Activated naive CD8-positive, alpha-beta T cell treated with anti-CD3 and anti-CD28 coated beads, Interleukin-2, amount 50 U/mL, for 16 hours (primary cell): ENCODE measurements around the gene BCAR3.
"Not testable (repeated sequence)": the region's sequence is repeated elsewhere in the genome, so short reads cannot be mapped to it uniquely, and the experiment has no call there.

ENCODE experiments used
- DNase-seq: peaks from one replicate; pipeline ENCODE4 v3.0.0-alpha.2; 2020; ENCODE audit warnings: low read depth, low spot score

BCAR3 gene

DNA sequence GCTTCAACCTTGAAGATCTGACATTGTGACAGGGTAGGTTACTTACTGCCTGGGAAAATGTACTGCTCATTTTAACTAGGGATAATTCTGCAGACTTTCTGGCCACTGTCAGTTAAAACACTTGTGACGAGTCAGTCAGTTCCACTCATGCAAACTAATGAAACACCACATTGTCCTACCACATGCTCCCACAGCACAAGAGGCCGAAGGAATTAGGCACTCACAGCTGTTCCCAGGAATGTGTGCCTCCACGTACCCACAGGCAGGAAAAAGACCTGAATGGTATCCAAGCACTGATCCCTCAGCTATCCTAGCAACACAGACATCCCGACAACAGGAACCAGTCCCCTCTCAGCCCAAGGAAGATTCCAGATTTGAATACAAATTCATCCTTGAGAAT lies 12.3 kb downstream of the BCAR3 start:
- no peak for DNase-seq

DNA sequence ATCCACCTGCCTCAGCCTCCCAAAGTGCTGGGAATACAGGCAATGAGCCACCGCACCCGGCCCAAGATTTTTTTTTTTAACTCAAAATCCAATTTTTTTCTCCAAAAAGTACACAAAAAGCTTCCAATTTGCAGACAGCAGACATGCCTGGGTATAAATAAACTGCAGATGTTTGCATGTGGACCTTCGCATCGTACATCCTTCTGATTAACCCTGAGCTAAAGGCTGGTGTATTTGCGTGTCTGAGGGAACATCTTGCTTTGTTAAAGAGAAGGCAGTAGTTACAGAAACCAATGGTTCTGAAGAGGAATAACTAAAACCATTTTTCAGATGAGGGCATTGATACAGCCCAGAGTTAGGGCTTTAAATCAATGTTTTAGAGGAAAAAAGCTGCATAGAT lies 12.7 kb downstream of the BCAR3 start:
- no peak for DNase-seq

DNA sequence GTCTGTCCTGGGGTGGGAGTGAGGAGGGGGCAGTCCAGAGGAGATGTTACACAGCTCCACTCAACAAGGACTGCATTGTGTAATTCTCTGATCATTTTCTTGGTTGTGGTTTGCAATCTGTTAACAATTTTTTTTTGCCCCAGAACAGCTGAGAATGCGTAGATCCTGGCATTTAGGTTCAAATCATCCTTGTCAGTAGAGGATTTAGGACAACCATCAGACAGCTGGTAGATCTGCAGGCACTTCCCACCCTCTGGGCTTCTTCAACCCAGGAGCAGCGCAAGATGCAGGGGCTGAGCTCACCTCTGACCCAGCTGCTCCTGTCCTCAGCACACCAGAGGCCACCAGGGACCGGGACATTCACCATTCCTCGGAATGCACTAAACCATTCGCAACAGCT lies 13.5 kb downstream of the BCAR3 start:
- DNase-seq, result no peak

DNA sequence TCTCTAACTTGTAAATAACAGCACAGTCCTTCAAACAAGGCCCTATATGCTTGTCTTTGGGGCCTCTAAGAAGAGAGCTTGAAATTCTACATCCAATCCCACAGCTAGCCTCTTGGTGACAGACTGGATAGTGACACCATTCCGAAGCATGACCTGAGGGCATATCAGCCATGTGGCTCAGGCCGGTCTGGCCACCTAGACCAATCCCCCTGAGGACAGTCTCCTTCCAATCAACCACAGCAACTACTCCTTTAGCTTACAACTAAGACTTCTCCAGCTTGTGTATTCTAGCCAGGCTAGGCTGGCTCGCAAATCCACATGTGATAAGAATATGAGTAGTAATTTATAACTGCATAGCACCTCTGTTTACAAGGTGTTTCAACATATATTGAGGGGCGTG lies 14.0 kb downstream of the BCAR3 start:
- no peak for DNase-seq

DNA sequence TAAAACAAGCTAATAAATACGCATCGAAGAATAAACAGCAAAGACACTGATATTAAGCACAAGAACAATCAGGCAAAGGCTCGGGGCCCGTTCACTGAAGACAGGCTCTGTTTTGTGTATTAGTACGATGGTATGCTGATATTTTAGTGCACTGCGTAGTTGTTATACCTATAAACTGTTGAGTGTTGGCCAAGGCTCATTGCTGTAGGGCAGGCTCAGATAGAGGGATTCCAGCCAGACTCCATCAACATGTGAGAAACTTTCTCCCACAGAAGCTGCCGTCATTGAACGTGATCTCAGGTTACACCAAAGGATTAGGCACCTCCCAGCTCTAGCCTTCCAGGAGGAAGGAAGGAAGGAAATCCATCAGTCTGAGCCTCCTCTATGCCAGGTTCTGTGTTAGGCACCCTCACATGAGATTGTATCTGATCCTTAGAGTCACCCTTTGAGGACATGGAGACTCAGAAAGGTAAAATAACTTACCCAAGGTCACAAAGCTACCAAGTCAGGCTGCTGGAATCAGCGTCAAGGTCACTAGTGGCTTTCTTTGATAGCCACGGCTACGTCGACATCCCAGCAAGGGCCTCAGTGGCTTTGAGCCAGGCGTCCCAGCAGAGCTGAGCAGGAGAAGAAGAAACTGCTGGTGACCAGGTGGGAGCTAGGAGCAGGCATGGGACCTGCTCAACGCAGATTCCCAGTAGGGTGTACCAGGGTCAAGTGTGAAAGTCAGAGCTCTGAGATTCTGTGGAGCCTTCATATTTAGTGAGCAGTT lies 14.8 kb downstream of the BCAR3 start:
- no peak for DNase-seq

DNA sequence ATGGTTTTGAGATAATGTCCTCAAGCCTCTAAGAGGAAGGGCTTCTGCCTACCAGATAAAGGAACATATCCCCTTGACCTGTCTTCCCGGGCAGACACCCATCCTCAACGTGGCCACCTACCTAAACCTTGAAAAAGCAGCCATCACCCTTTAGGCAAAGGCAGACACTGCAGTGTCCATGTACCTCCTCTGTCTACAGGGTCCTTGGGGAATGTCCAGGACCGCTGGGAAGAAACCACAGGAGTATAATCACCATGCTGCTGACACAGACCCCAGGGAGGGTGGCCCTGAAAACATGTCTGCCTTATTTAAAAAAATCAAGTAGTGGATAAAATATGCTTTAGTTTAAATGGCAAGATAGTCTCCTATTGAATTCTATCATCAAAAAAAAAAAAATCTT lies 16.6 kb downstream of the BCAR3 start:
- DNase-seq, result no peak

DNA sequence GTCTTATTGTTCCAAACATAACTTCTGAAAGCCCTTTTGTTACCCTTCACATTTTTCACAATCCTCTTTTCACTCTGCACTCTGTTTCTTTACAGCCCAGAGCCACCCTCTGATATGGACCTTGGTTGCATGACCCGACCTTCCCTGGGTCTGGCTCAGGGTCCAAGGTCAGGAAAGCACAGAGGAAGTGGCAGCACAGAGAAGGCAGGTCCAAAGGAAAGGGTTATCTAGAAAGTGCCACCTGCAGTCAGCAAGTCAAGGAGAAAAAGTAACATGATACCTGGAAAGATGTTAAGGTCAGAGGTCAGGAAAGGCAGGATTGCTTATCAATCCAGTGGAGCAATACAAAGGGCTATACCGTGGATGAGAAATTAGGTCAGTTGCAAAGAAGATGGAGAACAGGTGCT lies 18.4 kb downstream of the BCAR3 start:
- no peak for DNase-seq

DNA sequence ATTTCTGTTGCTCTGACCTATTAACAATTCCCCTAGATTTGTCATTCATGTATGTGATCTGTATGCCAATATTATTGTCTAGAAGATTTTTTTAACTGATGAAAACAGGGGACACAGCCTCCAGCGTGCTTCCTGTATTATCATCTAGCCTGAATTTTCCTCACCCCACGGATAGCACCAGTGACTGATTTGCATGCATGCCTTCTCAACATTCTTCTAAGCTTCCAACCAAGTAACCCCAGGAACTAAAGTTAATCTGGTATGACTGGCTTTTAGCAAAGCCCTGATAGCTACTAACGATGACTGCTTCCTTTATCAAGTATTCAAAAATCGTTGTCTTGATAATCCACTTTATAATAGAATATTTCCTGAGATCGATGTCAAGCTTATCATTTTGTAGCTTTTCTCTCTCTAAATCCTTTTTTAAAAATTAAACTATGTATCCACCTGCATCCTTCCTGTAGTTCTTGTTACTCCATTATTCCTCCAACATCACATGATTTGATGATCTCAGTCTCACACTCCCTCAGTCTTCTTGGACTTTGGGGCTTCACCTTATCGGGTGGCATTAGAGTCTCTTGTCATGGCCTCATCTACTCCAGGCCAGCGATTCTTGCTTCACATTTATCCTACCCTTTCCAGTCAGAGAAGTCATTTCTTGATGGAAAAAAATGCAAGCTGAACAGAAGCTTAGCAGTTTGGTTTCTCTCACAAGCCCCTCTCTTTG lies 19.0 kb downstream of the BCAR3 start:
- DNase-seq, result no peak

DNA sequence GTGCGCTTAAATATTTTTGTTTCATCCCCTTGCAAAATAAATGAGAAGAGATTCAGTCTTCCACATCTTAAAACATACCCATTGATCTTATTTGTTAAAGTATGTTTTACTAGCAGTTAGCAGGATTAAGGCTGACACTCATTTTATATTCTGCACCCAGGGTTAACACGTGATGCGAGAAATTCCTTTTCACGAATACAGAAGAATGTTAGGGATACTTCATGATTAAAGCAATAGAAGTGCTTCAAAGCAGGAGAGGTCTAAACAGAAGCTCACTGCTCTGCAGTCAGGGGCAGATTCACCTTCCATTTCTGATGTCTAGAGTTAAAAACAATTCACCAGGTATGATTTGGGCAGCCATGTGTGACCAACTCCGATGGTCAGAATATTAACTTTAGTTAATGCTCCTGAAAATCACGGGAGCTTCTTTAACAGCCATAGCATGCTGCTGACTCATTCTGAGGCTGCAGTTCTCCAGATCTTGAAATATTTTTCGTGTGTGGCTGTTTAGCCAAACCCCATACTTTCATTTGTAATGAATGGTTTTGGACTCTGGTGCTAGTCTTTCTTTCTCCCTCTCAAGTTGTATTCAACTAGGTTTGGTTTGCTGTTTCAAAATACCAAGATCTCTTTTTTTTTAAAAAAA lies 19.7 kb downstream of the BCAR3 start:
- no peak for DNase-seq

DNA sequence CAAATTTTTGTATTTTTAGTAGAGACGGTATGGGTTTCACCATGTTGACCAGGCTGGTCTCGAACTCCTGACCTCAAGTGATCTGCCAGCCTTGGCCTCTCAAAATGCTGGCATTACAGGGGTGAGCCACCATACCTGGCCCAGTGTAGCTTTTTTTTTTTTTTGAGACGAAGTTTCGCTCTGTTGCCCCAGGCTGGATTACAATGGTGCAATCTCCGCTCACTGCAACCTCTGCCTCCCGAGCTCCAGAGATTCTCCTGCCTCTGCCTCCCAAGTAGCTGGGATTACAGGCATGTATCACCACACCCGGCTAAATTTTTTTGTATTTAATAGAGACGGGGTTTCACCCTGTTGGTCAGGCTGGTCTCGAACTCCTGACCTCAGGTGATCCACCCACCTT lies 20.3 kb downstream of the BCAR3 start:
- not testable (repeated sequence) for DNase-seq

DNA sequence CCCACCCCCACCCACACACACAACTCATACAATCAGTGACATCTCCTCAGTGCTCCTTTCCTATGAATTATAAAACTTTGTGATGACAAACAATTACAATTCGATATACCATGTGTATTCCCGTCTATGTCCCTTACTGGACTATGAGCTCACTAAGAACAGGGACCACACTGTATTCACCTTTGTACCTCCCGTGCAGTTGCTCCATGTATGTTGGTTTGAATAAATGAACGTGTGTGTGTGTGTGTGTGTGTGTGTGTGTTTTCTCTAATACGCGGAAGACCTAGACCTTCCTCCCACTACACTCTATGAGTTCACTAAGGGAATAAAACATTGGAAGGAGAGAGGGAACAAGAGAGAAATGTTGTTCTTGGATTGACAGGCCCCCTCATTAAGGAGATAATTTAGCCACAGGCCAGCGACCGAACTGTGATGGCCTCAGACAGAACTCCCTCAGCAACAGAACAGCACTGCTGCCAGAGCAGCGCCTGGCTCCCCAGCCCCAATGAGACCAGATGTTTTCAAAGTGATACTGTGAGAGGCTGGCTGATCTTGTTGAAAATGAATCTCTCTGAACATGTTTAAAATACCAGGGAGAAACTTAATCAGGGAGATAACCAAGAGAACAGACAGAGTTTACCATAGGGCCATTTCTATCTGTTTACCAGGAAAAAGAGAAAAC lies 21.7 kb downstream of the BCAR3 start:
- DNase-seq, result no peak

DNA sequence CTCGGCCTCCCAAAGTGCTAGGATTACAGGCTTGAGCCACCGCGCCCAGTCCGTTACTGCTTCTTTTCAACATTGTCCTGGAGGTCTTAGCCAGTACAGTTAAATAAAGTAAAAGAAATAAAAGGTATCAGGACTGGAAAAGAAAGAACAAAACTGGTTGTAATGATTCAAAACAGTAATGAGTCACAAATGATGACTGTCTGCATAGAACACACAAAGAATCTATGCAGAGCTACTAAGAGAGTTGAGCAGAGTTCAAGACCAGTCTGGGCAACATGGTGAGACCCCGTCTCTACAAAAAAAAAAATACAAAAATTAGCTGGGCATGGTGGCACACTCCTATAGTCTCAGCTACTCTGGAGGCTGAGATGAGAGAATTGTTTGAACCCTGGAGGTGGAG lies 23.4 kb downstream of the BCAR3 start:
- no peak for DNase-seq

DNA sequence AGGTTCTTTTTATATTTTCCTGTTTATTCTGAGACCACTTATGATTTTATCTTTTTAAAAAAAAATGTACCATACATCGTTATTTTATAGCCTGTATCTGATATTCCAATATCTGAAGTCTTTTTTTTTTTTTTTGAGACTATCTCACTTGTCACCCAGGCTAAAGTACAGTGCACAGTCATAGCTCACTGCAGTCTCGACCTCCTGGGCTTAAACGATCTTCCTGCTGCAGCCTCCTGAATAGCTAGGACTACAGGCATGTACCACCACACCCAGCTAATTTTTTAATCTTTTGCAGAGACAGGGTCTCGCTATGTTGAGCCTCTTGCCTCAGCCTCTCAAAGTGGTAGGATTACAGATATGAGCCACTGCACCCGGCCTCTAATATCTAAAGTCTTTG lies 25.1 kb downstream of the BCAR3 start:
- no peak for DNase-seq

DNA sequence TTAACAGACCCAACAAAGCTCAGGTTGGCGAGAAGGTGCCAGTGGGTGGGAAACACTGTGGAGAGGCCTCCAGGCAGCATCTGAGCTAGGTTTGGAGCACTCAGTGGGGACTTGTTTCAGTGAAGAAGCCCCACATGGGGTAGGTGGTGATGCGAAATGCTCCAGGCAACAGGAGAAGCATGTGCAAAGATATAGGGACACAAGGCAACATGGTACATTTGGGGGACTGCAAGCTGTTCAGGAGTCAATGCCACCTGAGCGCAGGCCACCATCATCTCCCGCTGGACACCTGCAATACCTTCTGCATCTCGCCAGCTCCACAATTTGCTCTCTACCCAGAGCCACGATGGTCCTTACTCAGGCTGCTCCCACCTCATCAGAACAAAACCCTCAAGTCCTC lies 28.0 kb downstream of the BCAR3 start:
- no peak for DNase-seq

DNA sequence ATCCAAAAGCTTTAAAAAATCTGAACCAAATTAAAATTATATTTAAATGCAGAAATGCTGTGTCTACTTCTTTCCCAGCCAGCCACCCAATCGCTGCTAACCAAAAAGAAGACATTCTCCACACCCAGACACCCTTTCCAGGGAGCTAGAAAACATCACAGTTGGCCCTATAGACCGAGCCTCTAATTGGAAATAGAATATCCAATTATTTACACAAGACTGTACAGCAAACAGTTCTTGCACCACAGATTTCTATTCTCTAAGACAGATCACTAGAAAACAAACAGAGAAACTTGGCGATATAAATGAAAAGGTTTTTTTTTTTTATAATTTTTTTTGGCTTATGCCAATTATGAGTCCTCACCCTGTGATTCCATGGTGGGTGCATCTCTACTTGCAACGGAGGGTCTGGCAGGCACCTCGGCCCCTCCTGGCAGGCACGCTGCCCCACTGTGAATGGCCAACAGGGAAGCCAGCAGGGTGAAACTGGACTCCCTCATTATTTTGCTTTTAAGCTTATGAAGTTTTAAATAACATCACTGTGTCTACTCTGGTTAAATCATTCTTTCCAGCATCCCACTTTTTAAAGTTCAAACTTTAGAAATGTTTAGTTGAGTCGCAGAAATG lies 29.2 kb downstream of the BCAR3 start:
- DNase-seq, result no peak

DNA sequence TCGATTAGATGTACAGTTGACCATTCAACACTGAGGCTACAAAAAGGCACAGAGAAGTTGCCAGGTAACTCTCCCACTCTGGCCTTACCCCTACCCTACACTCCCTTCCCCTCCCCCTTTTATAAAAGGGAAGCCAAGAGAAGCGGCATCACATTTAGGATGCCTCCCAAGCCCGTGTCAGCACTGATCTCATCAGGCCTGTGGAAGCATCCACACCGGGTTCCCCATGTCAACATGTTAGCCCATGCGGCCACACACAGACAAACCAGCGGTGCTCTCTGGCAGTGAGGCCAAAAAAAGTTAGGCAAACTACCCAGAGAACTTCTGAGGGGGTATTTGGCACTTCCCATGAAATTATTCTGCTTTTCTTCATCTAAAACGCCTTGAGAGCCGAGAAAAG lies 29.9 kb downstream of the BCAR3 start:
- no peak for DNase-seq

DNA sequence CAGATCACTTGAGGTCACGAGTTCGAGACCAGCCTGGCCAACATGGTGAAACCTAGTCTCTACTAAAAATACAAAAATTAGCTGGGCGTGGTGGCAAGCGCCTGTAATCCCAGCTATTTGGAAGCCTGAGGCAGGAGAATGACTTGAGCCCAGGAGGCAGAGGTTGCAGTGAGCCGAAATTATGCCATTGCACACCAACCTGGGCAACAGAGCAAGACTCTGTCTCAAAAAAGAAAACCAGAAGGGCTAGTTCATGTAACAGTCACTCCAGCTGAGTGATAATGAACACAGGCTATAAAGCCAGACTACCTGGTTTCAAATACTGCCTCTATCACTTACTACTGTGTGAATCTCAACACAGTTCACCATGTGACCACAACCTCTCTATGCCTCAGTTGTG lies 31.5 kb downstream of the BCAR3 start:
- DNase-seq, result not testable (repeated sequence)

DNA sequence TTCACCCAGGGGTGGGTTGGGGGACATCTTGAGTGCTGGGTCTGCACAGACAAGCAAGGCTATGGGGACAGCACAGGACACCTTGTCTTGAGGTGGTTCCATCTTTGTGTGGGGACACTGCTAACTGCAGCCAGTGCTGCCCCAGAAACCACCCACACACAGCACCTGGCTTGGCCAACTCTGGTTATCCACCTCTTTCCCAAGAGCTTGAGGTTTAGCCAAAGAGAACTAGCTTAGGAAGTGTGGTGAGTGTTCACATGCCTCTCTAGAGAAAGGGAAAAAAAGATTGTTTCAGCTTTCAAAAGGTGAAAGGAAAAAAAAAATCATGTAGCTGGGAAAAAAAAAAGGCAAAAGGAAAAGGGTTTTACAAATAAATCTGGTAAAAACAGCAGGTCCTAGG lies 32.4 kb downstream of the BCAR3 start:
- no peak for DNase-seq

DNA sequence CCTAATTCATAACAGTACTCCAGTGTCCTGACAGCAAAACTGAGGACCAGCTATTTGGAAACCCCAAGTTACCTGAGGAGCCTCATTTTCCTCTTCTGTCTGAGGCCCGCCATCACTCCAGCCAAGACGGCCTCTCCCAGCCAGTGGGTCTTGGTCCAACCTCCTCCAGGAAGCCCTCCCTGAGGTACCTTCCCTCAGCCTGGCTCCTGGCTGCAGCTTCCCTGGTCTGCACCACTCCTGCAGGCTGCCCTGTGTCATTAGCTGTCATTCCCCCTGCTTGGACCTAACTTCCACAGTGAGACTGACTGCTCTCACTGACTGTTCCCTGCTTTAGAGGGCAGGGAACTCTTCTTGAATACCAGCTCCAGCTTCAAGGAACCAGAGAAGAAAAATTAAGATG lies 33.0 kb downstream of the BCAR3 start:
- DNase-seq, result no peak

DNA sequence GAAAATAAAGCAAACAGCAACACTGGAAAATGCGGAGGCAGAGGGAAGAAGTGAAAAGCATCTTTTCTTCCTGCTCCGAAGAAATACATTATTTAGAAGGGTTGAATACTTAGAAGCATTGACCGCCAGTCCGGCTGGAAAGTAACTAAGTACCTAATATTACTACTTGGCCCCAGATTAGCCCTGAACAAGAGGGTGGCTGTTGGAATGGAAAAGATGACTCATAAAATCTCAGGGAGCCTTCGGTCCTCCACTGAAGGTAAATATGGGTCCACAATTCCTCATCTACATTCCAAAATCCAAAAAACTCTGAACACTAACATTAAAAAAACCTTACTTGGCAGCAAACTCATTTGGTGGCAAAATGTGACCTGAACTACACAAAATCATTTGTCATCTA lies 40.1 kb downstream of the BCAR3 start:
- no peak for DNase-seq

DNA sequence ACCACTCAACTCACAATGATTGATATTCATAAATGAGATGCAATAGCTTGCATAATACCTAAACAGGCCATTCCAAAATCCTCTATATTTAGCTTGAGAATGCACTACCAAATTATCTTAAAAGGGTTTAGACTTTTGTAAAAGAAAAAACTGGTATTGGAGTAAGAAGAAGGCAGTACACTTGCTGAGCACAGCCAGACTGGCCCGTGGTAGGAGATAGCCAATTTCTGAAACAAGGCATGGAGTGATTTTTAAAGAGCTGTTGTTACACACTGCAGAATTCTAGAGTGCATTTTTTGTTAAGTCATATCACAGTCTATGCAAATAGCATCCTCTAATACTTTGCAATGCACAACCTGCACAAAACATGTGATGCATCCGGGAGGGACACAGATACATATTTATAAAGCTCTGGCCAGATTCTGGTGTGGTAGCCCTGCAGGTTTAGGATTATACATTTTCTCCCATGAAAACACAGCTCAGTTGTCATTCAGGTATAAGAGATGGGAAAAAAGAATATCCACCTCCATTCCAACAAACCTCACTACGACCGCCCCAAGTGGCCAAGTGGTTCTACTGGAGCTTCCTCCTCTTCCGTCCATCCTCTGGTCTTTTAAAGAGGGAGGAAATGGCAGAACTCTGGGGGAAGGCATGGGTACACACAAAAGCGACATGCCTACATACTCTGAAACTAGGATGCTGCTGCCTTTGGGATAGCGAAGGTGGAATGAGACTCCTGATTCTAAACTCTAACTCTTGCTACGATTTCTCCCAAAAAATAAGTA lies 40.8 kb downstream of the BCAR3 start:
- no peak for DNase-seq
